HG03108 (cell line): Measurements from ENCODE around the gene ANP32B.

Experiments used
- ATAC-seq: cut with Tn5 transposase; IDR thresholded peaks from one replicate; pipeline ENCODE4 v1.9.1; 2021; ENCODE audit warnings: moderate library complexity; ENCODE audit not compliant: unreplicated experiment

Gene ANP32B

GRCh38 chr9:98057138-98057799, 74.1 kb downstream of the ANP32B start:
- no peak for ATAC-seq

GRCh38 chr9:98062161-98062560, 79.0 kb downstream of the ANP32B start:
- ATAC-seq: no peak

- no peak for ATAC-seq
These were observed 81.7 kb downstream of the ANP32B start for GRCh38 chr9:98064623-98065392.
